ENCODE measurements around the gene MARF1. TPM values are rescaled to one million over a fixed set of nuclear protein-coding genes. Genes with fewer than 3 reads are reported as not detected.

Gene MARF1
- total RNA-seq, 1 experiment from 2014 or later: 68.1 TPM

DNA sequence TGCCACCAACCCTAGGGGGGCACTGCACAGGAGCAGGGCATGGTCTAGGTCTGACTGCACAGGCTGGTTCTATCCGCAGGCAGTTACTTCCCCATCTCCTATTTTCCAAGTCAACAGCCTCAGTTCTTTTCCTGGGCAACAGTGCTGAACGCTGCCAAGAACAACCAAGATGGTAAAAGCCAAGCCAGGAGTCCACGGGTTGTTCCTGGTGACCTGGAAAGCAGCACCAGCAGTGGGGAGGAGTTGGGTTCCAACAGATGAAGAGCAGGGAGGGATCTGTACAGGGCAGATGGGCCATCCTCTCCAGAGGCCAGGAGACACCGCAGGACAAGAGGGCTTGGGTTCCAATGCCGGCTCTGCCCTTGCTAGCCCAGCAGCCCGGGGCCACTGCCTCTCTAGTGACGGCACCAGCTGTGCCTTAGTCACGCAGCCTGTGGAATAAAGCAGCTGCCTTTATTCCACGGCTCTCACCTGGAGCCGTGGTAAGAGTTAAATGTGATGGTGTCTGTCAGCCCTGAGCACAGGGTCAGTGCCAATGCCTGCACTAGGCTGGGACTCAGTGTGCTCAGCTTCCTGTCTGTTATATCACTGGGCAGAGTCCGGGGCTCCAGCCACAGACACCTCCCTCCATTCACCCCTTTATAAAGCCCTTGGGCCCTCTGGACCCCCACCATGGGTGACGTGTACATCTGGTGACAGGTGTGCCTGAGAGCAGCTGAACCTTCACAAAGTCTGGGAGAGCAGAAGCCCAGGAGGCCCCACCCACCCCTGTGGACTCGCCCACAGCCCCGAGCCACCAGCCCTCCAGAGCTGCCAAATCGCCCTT is 44.9 kb downstream of the MARF1 start:
- ChIA-PET CTCF (no interaction called here), POLR2A (ENCODE audit: unreplicated experiment) (no interaction called here)

DNA sequence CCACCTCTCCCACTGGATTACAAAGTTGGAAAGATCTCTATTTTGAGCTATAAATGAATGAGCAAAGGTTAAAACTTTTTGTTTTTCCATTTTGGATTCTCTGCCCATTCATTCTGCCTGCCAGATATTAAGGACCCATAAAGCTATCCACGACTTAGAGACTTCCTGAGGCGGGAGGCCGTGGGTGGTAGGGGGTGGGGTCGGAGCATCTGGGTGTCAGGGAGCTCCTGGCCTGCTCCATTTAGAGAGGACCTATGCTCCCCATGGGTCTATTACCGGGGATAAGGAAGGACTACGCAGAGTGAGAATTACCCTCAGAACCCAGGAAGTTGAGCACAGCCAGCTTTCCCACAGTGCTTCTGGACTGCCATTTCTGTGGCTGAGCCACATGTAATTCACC is 45.8 kb downstream of the MARF1 start:
- no TSS peak for BruUV-seq (replicated peaks)
- Histone ChIP-seq H4K20me1 (ENCODE audit: insufficient read depth) (no peaks in the 10 kb centered on the region), H3K9me3 (ENCODE audit: insufficient read depth, low read depth) (no peaks in the 10 kb centered on the region), H3K27ac (no peak overlapping the region), H2AFZ (no peak overlapping the region), H3K79me2 (ENCODE audit: low read depth) (no peaks in the 10 kb centered on the region), H3K4me2 (no peak overlapping the region), H3K9me2 (ENCODE audit: insufficient read depth) (no peaks in the 10 kb centered on the region), H3K27me3 (ENCODE audit: insufficient read depth, low read depth) (no peaks in the 10 kb centered on the region), H3K36me3 (ENCODE audit: low read depth) (peaks cover 29% of the 10 kb centered on the region), H3K4me1 (replicated peaks; ENCODE audit: insufficient read depth) (peaks cover 12% of the 10 kb centered on the region), H3K4me3 (no peak overlapping the region), H3F3A (ENCODE audit: insufficient read depth, low read depth) (peaks cover 20% of the 10 kb centered on the region)
- TF ChIP-seq EZH2 (IDR thresholded peaks at IDR 0.05; ENCODE audit: low read depth): no peak
- TF ChIP-seq, protein P1, sequence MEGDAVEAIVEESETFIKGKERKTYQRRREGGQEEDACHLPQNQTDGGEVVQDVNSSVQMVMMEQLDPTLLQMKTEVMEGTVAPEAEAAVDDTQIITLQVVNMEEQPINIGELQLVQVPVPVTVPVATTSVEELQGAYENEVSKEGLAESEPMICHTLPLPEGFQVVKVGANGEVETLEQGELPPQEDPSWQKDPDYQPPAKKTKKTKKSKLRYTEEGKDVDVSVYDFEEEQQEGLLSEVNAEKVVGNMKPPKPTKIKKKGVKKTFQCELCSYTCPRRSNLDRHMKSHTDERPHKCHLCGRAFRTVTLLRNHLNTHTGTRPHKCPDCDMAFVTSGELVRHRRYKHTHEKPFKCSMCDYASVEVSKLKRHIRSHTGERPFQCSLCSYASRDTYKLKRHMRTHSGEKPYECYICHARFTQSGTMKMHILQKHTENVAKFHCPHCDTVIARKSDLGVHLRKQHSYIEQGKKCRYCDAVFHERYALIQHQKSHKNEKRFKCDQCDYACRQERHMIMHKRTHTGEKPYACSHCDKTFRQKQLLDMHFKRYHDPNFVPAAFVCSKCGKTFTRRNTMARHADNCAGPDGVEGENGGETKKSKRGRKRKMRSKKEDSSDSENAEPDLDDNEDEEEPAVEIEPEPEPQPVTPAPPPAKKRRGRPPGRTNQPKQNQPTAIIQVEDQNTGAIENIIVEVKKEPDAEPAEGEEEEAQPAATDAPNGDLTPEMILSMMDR (conservative IDR thresholded peaks at IDR 0.05): no peak
- intact Hi-C loops (cut with micrococcal nuclease; ENCODE audit: unreplicated experiment): no loop called here
- DNase-seq: no peak
- POLR2A ChIA-PET (ENCODE audit: unreplicated experiment): no interaction called here
- CTCF ChIA-PET: no interaction called here

More for the DNA sequence above, 44.9 kb downstream of the MARF1 start:
- H3K4me2 ChIP-seq: no peak overlapping the region
- H3F3A ChIP-seq (ENCODE audit: insufficient read depth, low read depth): 0 out of 2 replicates have a peak, but pooled peaks cover 15% of the 10 kb centered on the region
- no peak for DNase-seq
- H3K4me3 ChIP-seq: no peak overlapping the region
- no peaks in the 10 kb centered on the region for H3K9me3 ChIP-seq (ENCODE audit: insufficient read depth, low read depth)
- no peaks in the 10 kb centered on the region for H3K27me3 ChIP-seq (ENCODE audit: insufficient read depth, low read depth)
- no peaks in the 10 kb centered on the region for H3K9me2 ChIP-seq (ENCODE audit: insufficient read depth)
- no peaks in the 10 kb centered on the region for H4K20me1 ChIP-seq (ENCODE audit: insufficient read depth)
- no peak overlapping the region for H2AFZ ChIP-seq
- H3K27ac ChIP-seq: no peak overlapping the region
- peaks cover 38% of the 10 kb centered on the region for H3K36me3 ChIP-seq (ENCODE audit: low read depth)
- TF ChIP-seq, protein P1 (conservative IDR thresholded peaks at IDR 0.05): no peak
- TF ChIP-seq EZH2 (IDR thresholded peaks at IDR 0.05; ENCODE audit: low read depth): no peak
- intact Hi-C loops (cut with micrococcal nuclease; ENCODE audit: unreplicated experiment): no loop called here
- no TSS peak for BruUV-seq (replicated peaks)
- no peaks in the 10 kb centered on the region for H3K79me2 ChIP-seq (ENCODE audit: low read depth)
- H3K4me1 ChIP-seq (replicated peaks; ENCODE audit: insufficient read depth): peaks cover 3% of the 10 kb centered on the region; the same call in 1 of the 2 replicates

GRCh38 chr16:15594711-15595320 is 48.1 kb downstream of the MARF1 start:
- BruUV-seq (replicated peaks): no TSS peak

More at GRCh38 chr16:15594711-15595320, 48.1 kb downstream of the MARF1 start:
- peaks cover 39% of the 10 kb centered on the region for H3F3A ChIP-seq (ENCODE audit: insufficient read depth, low read depth)
- ChIA-PET POLR2A (ENCODE audit: unreplicated experiment) (interaction anchor here (0.7 kb wide), 1 partner anchor 72 kb away, joined by 4 read pairs; no protein-coding TSS in a partner anchor), CTCF (interaction anchor here (0.6 kb wide), 1 partner anchor 114 kb away, joined by 3 read pairs; no protein-coding TSS in a partner anchor)
- intact Hi-C loops (cut with micrococcal nuclease; ENCODE audit: unreplicated experiment): no loop called here
- no peaks in the 10 kb centered on the region for H3K27me3 ChIP-seq (ENCODE audit: insufficient read depth, low read depth)
- no peaks in the 10 kb centered on the region for H4K20me1 ChIP-seq (ENCODE audit: insufficient read depth)
- H3K4me3 ChIP-seq: no peak overlapping the region
- TF ChIP-seq, protein P1 (conservative IDR thresholded peaks at IDR 0.05): no peak
- no peak for TF ChIP-seq EZH2 (IDR thresholded peaks at IDR 0.05; ENCODE audit: low read depth)
- H3K9me3 ChIP-seq (ENCODE audit: insufficient read depth, low read depth): no peaks in the 10 kb centered on the region
- peaks cover 32% of the 10 kb centered on the region for H3K4me1 ChIP-seq (replicated peaks; ENCODE audit: insufficient read depth)
- no peak overlapping the region for H3K27ac ChIP-seq
- no peak overlapping the region for H3K4me2 ChIP-seq
- peaks cover 20% of the 10 kb centered on the region; the same call in 1 of the 2 replicates for H3K36me3 ChIP-seq (ENCODE audit: low read depth)
- no peak overlapping the region for H2AFZ ChIP-seq
- DNase-seq: no peak
- H3K79me2 ChIP-seq (ENCODE audit: low read depth): no peaks in the 10 kb centered on the region
- no peaks in the 10 kb centered on the region for H3K9me2 ChIP-seq (ENCODE audit: insufficient read depth)
